ENCODE results near the gene ZNF181.
A peak's percentile ranks its signal among the peaks of the same experiment; 100 is the strongest.

ZNF181 gene

DNA sequence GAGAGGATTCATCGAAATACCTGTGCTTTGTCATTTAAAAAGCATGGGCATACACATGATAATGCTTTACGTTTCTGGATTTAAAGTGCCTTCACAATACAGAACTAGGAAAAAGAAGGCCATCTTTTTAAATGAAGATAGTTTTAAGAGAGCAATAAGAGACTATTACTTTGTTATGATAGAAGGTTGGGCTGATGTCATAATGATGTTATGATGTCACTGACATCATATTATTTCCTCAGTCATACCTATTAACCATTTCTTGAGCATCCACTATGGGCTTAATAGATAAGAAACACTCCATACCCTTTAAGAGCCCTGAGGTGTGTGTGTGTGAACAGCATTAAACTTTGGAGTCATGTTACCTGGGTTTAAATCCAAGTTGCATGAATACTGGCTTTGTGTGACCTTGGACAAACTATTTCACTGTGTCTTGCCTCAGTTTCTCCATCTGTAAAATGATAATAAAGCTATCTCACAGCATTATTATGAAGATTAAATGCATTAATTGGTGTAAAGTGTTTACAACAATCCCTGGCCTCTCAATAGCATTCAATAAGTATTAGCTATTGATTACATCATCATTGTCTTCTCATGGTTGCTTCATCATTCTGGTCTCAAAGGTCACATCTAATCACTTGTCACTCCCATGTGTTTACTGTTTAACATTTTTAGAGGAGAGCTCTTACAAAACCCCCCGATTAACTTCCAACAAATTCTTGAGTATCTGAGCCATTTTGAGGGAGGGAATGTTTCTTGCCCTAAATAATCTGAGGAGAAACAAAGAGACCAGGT, 11.1 kb downstream of the ZNF181 start:
- H3K4me3 ChIP-seq, result no peak overlapping the region

DNA sequence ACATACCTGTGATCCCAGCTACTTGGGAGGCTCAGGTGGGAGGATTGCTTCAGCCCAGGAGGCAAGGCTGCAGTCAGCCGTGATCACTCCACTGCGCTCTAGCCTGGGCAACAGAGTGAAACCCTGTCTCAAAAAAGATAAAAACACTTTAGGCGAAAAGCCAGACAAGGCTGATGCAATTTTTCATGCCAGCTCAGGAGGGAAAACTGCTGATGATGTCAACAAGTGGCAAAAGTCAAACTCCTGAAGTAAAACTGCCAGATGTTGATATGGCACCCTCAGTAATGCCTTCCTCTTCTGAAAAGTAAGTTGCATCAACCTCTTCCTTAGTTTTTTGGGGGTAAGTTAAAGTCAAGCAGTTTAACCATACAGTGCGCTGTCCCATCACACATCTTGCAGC, 23.4 kb downstream of the ZNF181 start:
- Histone ChIP-seq H3K4me3 (no peak overlapping the region), H3K27ac (no peak overlapping the region)

More for the DNA sequence above, 11.1 kb downstream of the ZNF181 start:
- H3K27ac ChIP-seq, result no peak overlapping the region

DNA sequence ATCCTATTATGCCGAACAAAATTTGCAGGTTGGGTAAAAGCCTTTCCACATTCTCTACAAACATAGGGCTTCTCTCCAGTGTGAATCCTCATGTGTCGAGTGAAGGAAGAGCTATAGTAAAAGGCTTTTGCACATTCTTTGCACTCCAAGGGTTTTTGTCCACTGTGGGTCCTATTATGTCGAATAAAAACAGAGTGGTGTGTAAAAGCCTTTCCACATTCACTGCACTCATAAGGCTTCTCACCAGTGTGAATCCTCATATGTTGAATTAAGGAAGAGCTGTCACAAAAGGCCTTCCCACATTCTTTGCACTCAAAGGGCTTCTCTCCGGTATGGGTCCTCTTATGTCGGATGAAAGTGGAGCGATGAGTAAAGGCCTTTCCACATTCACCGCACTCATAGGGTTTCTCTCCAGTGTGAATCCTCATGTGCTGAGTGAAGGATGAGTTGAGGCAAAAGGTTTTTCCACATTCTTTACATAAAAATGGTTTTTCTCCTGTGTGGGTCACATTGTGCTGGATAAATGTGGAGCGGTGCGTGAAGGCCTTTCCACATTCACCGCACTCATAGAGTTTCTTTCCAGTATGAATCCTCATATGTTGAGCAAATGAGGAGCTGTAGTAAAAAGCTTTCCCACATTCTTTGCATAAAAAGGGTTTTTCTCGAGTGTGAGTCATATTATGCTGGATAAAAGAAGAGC, 25.3 kb downstream of the ZNF181 start:
- no peak overlapping the region for H3K27ac ChIP-seq
- H3K4me3 ChIP-seq, result no peak overlapping the region

DNA sequence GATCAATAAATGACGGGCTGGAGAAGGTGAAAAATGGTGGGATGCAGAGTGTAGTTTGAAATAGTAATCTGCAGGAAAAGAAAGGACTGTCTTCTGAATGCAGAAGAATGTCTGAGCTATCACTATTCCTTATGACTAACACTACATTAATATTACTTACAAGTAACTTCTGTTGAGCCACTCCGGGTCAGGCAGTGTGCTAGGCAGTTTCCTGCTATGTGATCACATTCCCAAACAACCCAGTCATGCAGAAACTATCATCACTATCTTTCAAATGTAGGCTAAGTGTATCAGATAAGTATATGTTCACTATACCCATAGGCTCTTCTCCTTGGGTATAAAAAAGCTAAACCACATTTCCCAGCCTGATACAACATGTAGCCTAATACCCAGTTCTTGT, 32.3 kb downstream of the ZNF181 start:
- Histone ChIP-seq H3K27ac (no peak overlapping the region), H3K4me3 (no peak overlapping the region)

DNA sequence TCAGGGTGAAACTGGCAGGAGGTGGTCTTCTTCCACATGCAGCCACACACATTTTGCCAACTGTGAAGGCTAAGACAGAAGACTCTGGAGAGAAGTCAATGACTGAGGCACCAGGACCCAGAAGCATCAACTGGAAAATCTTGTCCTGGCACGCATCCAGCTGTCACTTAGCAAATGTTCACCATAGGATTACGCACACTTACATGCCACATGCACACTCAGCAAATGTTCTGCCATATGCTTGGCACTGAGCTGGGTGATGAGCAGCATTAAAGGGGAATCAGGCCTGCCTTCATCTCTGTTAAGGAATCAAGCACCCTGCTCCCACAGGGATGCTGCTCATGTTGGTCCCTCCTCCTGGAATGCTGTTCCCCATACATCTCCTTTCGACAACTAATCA, 33.9 kb downstream of the ZNF181 start:
- Histone ChIP-seq H3K4me3 (no peak overlapping the region), H3K27ac (no peak overlapping the region)

DNA sequence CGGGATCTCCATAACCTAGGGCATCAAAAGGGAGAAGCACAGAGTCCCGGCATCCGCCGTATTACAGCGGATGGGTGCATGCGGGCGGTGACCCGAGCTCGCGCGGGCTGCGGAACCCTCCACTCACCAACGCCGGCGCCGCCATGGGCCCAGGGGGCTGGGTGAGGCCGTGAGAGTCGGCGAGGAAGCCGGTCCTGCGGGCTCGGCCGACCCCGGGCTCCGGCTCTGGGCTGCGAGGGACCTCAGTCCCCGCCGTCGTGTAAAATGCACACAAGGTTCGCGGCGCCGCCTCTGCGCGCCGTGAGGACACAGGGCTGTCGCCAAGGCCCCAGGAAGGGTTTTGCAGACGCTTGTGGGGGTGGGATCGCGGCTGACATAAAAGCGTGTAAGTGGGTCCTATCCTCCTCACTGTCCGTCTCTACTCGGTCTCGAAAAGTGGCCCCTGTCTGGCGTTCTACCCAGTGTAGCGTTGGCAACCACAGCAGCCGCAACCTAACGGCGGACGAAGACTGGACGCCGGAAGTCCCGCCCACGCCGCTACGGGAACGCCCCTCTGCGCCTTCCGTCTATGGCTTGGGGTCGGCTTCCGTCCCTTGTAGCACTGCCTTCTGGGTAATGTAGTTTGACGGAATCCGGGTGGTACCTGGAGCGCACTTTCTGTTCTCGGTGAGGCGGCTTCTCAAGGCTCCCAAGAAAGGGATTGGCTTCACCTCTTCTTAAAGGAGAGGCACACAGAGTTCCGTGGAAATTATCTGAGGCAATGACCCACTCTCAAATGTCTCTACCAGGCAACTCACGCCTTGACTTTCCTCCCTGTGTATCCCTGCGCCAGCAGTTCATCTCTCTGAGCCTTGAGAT, 38.9 kb downstream of the ZNF181 start, which contains the start of gene ZNF599:
Gene ZNF599, minus strand, starts transcription at position 519 of the 858 bp plus-strand sequence. Its CDS starts 374 bp downstream, at position 145.
- peak within 1 kb of the TSS; percentile 54 to 86 (median 67) for H3K4me3 ChIP-seq
- H3K27ac ChIP-seq, result peak within 1 kb of the TSS; percentile 46 to 90 (median 83)

DNA sequence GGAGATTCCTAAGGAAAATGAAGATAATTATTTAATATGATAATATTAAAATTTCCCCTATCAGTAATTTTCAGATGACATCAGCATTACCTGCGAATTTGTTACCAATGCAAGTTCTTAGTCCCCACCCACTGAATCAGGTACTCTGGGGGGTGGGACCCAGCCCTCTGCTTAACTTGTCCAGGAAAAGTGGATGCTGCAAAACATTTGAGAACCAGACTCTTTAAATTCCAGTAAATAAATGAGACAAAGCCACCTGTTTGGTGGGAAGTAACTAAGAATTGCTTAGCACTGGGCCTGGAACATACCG, 39.5 kb downstream of the ZNF181 start:
- Histone ChIP-seq H3K4me3 (peak overlapping the region in 4 of 7 experiments; percentile 54 to 86 (median 64)), H3K27ac (no peak overlapping the region)

DNA sequence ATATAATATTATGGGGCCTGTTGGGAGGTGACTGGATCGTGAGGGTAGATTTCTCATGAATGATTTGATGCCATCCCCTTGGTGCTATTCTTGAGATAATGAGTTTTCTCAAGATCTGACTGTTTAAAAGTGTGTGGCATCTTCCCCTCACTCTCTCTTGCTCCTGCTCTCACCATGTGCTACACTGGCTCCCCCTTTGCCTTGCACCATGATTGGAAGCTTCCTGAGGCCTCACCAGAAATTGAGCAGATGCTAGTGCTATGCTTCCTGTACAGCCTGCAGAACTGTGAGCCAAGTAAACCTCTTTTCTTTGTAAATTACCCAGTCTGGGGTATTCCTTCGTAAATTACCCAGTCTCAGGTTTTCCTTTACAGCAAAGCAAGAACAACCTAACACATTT, 40.8 kb downstream of the ZNF181 start:
- no peak overlapping the region for H3K4me3 ChIP-seq
- H3K27ac ChIP-seq, result no peak overlapping the region

DNA sequence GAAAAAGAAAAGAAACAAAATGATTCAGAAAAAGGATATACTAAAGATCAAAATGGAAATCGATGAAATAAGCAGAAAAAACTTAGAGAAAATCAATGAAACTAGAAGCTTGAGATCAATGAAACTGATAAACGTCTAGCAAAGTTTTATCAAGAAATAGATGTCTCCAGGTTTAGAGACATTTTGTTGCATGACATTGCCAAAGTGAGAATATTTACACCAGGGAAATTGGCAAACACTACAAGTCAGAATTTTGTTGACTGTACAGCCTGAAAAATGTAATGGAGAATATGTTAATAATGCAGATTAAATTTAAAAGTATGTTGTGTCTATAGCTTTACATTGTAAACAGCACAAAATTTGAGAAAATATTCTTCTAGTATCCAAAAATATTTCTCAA, 44.3 kb downstream of the ZNF181 start:
- Histone ChIP-seq H3K4me3 (no peak overlapping the region), H3K27ac (no peak overlapping the region)

DNA sequence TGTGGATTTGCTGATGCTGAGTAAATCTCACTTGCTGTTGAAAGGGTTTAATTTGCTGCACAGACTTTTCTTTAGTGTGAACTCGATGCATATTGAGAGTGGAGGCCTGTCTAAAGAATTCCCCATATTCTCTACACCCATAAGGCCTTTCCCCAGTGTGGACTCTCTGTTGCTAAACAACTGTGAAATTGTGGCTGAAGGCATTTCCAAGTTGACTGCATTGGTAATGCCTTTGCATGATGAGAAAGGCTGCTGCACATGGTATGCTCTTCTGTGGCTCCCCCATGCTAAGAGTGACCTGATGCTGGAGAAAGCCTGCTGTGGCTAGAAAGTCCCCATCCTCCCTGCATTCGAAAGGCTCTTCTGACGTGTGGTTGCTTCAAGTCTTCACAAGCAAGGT, 45.6 kb downstream of the ZNF181 start:
- no peak overlapping the region for H3K4me3 ChIP-seq

DNA sequence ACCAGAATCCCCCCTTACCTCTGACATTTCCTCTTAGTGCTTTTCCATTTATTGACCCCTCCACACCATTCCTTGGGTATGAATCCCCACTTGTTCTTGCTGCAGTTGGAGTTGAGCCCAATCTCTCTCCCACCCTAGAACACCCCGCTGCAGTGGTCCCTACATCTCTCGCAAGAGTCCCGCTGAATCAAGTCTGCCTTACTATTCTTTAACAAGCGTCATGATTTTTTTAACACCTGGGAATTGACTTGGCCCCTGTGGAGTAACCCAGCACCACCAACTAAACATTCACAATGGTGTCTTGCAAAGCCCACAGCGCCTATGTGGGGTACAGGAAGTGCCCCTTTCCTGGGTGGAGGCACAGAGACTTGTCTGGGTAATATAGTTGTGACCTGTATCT, 52.2 kb downstream of the ZNF181 start:
- Histone ChIP-seq H3K4me3 (no peak overlapping the region), H3K27ac (no peak overlapping the region)

More for the DNA sequence above, 45.6 kb downstream of the ZNF181 start:
- no peak overlapping the region for H3K27ac ChIP-seq

DNA sequence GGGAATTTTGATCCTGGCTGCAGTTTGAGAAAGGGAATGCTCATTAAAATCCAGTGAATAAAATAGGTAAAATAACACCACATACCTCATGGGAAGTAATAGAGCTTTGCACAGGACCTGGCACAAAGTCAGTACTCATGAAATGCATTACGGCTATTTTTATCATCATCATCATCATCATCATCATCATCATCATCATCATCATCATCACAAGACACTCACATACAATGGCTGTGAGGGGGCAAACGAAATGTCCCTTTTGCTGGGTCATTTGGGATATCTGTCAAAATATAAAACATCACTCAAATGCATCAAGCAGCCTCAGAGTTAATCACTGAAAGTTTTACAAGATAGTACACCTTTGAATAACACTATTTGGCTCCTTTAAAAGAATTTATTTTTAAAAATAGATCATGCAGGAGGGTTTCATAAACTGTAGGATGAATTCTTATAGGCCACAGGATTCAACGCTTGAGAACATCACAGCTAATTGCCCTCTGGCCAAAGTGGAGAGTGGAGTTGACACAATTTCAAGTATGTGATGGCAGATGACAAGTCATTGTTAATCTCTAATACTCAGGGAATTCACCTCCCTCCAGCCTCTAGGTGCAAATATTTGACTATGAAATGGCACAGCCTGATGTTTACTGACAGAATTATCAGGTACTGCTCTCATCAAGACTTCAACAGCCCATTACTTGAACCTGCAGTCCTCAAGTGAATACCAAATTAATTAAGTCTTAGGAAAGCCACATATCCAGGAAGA, 53.2 kb downstream of the ZNF181 start:
- Histone ChIP-seq H3K4me3 (no peak overlapping the region), H3K27ac (no peak overlapping the region)

DNA sequence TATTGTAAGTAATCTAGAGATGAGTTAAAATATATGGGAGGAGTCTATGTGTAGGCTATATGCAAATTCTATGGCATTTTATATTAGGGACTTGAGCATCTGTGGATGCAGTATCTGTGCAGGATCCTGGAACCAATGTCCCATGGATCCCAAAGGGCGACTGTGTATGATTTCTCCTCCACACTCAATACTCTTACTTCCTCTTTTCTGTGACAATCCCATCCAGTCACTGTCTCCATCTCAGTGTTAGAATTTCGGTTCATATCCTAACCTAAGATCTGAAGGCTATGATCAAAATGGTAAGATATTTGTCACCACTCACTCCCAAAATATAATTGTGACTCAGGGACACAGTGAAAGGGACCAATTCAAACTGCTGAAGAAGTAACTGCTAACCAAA, 54.0 kb downstream of the ZNF181 start:
- Histone ChIP-seq H3K27ac (no peak overlapping the region), H3K4me3 (no peak overlapping the region)

DNA sequence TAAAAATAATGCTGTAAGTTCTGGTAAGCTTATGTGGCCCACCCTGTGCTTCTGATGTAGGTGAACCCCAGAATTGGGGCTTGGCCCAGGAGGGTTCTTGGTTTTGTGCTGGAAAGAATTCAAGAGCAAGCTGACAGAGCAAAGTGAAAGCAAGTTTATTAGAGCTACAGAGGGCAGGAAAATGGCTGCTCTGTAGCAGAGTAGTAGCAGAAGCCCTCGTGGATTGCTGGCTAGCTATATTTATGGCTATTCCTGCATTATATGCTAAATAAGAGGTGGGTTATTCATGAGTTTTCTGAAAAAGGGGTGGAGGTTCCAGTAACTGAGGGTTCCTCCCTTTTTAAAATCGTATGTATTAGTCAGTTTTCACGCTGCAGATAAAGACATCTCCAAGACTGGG, 59.5 kb downstream of the ZNF181 start:
- no peak overlapping the region for H3K27ac ChIP-seq
- H3K4me3 ChIP-seq, result no peak overlapping the region

DNA sequence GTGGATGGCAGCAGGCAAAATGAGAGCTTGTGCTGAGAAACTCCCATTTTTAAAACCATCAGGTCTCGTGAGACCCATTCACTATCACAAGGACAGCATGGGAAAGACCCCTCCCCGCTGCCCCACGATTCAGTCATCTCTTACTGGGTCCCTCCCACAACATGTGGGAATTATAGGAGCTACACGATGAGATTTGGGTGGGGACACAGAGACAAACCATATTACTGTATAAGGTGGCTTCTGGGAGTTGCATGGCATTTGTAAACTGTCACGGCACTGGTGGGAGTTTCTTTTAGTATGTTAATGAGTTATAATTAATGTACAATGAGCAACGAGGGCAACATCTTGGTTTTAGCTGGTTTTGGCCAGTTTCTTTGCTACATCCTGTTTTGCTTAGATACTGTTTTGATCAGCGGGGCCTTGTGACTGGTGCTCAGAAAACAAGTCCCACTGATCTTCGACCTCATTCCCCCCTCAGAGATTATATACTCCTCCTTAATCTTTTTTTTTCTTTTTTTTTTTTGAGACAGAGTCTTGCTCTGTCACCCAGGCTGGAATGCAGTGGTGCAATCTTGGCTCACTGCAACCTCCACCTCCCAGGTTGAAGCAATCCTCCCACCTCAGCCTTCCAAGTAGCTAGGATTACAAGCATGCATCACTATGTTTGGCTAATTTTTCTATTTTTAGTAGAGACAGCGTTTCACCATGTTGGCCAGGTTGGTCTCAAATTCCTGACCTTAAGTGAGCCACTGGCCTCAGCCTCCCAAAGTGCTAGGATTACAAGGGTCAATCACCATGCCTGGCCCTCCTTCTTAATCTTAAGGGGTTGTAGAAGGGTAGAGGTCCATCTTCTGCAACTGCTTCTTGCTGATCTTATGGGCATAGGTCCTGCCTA, 60.3 kb downstream of the ZNF181 start:
- Histone ChIP-seq H3K4me3 (no peak overlapping the region), H3K27ac (no peak overlapping the region)
